Naive B cell (primary cell): ENCODE data around the gene HNRNPAB. TPM values are rescaled to one million over a fixed set of nuclear protein-coding genes. Genes with fewer than 3 reads are reported as not detected.
"Not testable (repeated sequence)": the region's sequence is repeated elsewhere in the genome, so short reads cannot be mapped to it uniquely, and the experiment has no call there.

ENCODE experiments used
- ATAC-seq, 2 donors: fragments of 150-1000 bp; cut with Tn5 transposase; 2 replicates each; pipeline ENCODE4 v1.10.0; 2021; ENCODE audit warnings: low read depth in 2 of 2, mild to moderate bottlenecking in 2 of 2, moderate library complexity in 2 of 2
- DNase-seq: peaks from one replicate; pipeline ENCODE4 v3.0.0; 2022
- H3K27ac Mint-ChIP-seq, 6 donors: one replicate each; pipeline ENCODE4 v1.8.0; 2020 to 2022; ENCODE audit warnings: mild to moderate bottlenecking in 6 of 6, mixed read lengths in 6 of 6, moderate library complexity in 5 of 6, inconsistent platforms in 2 of 6
- H3K27me3 Mint-ChIP-seq, 3 donors: one replicate each; pipeline ENCODE4 v1.8.0; 2021 to 2022; ENCODE audit warnings: mixed read lengths in 3 of 3, mild to moderate bottlenecking in 1 of 3
- H3K36me3 Mint-ChIP-seq, 2 donors: one replicate each; pipeline ENCODE4 v1.8.0; 2020 to 2022; ENCODE audit warnings: mixed read lengths in 2 of 2, inconsistent platforms in 1 of 2, mild to moderate bottlenecking in 1 of 2
- H3K4me1 Mint-ChIP-seq, 3 donors: one replicate each; pipeline ENCODE4 v1.8.0; 2020 to 2022; ENCODE audit warnings: mixed read lengths in 3 of 3, inconsistent platforms in 1 of 3, mild to moderate bottlenecking in 1 of 3, moderate library complexity in 1 of 3
- H3K4me3 Mint-ChIP-seq, 8 donors: one replicate each; pipeline ENCODE4 v1.8.0; 2020 to 2022; ENCODE audit warnings: mild to moderate bottlenecking in 8 of 8, mixed read lengths in 8 of 8, moderate library complexity in 8 of 8, inconsistent platforms in 2 of 8
- H3K9me3 Mint-ChIP-seq, 7 donors: one replicate each; pipeline ENCODE4 v1.8.0; 2020 to 2022; ENCODE audit warnings: mixed read lengths in 7 of 7, mild to moderate bottlenecking in 5 of 7, inconsistent platforms in 2 of 7, moderate library complexity in 1 of 7
- polyA plus RNA-seq, 6 donors: library from polyadenylated mRNA; unstranded; fragments of 300-500 nt; fragmentation: Illumina TruSeq; gene quantifications; one replicate each; pipeline ENCODE4 v1.2.3, GENCODE V29; 2021; ENCODE audit warnings: low read depth in 6 of 6

HNRNPAB gene
- polyA plus RNA-seq, 6 donors from 2014 or later = 33.3 to 65.8 (median 51.7) TPM

- peak overlapping the region in 1 of 6 donors; percentile 30 for H3K27ac Mint-ChIP-seq
- ATAC-seq = no peak
- no peaks in the 10 kb centered on the region for H3K36me3 Mint-ChIP-seq
- peaks cover 0 to 2% (median 0%) of the 10 kb centered on the region in 7 donors for H3K9me3 Mint-ChIP-seq
- H3K4me1 Mint-ChIP-seq = peaks cover 0 to 4% (median 0%) of the 10 kb centered on the region in 3 donors
- no peak overlapping the region for H3K4me3 Mint-ChIP-seq
- H3K27me3 Mint-ChIP-seq = peaks cover 5 to 15% (median 11%) of the 10 kb centered on the region in 3 donors
- DNase-seq = no peak
These were observed 17.9 kb upstream of the HNRNPAB start for GRCh38 chr5:178186427-178186826.

GRCh38 chr5:178187014-178187413, 17.3 kb upstream of the HNRNPAB start, which contains the start of gene GMCL2:
Gene GMCL2, minus strand, starts transcription at chr5:178187371. Its CDS starts 72 bp downstream, at chr5:178187299.
- no peak for ATAC-seq
- Mint-ChIP-seq H3K27me3 (peaks cover 5 to 17% (median 12%) of the 10 kb centered on the region in 3 donors), H3K4me3 (no peak within 1 kb of the TSS), H3K9me3 (peaks cover 0 to 2% (median 0%) of the 10 kb centered on the region in 7 donors), H3K4me1 (peaks cover 0 to 4% (median 0%) of the 10 kb centered on the region in 3 donors), H3K27ac (peak within 1 kb of the TSS in 1 of 6 donors; percentile 30), H3K36me3 (no peaks in the 10 kb centered on the region)
- no peak for DNase-seq

GRCh38 chr5:178189433-178189832, 14.9 kb upstream of the HNRNPAB start:
- Mint-ChIP-seq H3K27ac (no peak overlapping the region), H3K9me3 (peaks cover 0 to 2% (median 0%) of the 10 kb centered on the region in 7 donors), H3K4me3 (no peak overlapping the region), H3K36me3 (no peaks in the 10 kb centered on the region), H3K4me1 (no peaks in the 10 kb centered on the region), H3K27me3 (peaks cover 20 to 37% (median 35%) of the 10 kb centered on the region in 3 donors)
- ATAC-seq (no peak), DNase-seq (no peak)

- Mint-ChIP-seq H3K9me3 (peaks cover 0 to 2% (median 0%) of the 10 kb centered on the region in 7 donors), H3K4me1 (no peaks in the 10 kb centered on the region), H3K27me3 (peaks cover 21 to 44% (median 44%) of the 10 kb centered on the region in 3 donors), H3K36me3 (no peaks in the 10 kb centered on the region), H3K4me3 (no peak overlapping the region), H3K27ac (no peak overlapping the region)
- ATAC-seq (no peak), DNase-seq (no peak)
These were observed 12.7 kb upstream of the HNRNPAB start for GRCh38 chr5:178191661-178192060.

GRCh38 chr5:178192244-178192643, 12.1 kb upstream of the HNRNPAB start:
- no peaks in the 10 kb centered on the region for H3K4me1 Mint-ChIP-seq
- H3K4me3 Mint-ChIP-seq = no peak overlapping the region
- DNase-seq (no peak), ATAC-seq (no peak)
- H3K36me3 Mint-ChIP-seq = no peaks in the 10 kb centered on the region
- H3K27me3 Mint-ChIP-seq = peaks cover 21 to 44% (median 44%) of the 10 kb centered on the region in 3 donors
- peaks cover 0 to 2% (median 0%) of the 10 kb centered on the region in 7 donors for H3K9me3 Mint-ChIP-seq
- H3K27ac Mint-ChIP-seq = peak overlapping the region in 1 of 6 donors; percentile 89

DNA sequence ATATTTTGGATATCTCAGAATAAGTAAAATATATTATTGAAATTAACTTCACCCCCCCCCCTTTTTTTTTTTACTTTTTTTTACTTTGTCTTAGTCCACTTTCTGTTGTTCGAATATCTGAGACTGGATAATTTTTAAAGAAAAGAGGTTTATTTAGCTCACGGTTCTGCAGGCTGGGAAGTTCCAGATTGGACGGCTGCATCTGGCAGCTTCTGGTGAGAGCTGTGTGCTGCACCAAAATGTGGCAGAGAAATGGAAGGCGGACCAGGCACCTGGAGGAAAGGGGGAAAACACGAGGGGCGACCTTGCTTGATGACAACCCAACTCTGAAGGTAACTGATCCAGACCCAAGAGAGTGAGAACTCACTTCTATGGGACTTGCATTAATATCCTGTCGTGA, 11.5 kb upstream of the HNRNPAB start:
- no peak overlapping the region for H3K27ac Mint-ChIP-seq
- H3K36me3 Mint-ChIP-seq = no peaks in the 10 kb centered on the region
- DNase-seq (no peak), ATAC-seq (no peak)
- H3K4me1 Mint-ChIP-seq = no peaks in the 10 kb centered on the region
- no peak overlapping the region for H3K4me3 Mint-ChIP-seq
- peaks cover 0 to 2% (median 0%) of the 10 kb centered on the region in 7 donors for H3K9me3 Mint-ChIP-seq
- peaks cover 21 to 44% (median 44%) of the 10 kb centered on the region in 3 donors for H3K27me3 Mint-ChIP-seq

DNA sequence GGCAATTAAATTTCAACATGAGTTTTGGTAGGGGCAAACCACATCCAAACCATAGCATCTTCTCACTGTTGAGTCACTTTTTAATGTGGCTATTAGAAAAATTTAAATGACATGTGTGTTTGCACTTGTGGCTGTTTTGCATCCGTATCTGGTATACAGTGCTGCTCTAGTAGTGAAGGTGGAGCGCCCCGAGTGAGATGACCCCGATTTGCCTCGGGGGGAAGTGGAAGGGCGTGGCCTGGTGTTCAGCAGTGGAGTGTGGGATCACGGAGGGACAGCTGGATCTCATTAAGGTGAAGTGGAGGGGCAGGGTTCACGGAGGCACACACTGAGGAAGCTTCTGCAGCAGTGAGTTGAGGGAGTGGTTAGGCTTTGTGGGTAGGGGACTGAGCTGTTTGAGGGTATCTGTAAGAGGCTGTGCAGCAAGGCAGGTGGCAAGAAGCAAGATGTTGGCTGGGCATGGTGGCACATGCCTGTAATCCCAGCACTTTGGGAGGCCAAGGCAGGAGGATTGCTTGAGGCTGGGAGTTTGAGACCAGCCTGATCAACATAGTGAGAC, 11.0 kb upstream of the HNRNPAB start:
- H3K36me3 Mint-ChIP-seq = no peaks in the 10 kb centered on the region
- ATAC-seq = no peak
- peaks cover 19 to 42% (median 42%) of the 10 kb centered on the region in 3 donors for H3K27me3 Mint-ChIP-seq
- H3K4me3 Mint-ChIP-seq = no peak overlapping the region
- no peak for DNase-seq
- no peak overlapping the region for H3K27ac Mint-ChIP-seq
- H3K4me1 Mint-ChIP-seq = no peaks in the 10 kb centered on the region
- peaks cover 0 to 2% (median 0%) of the 10 kb centered on the region in 7 donors for H3K9me3 Mint-ChIP-seq

DNA sequence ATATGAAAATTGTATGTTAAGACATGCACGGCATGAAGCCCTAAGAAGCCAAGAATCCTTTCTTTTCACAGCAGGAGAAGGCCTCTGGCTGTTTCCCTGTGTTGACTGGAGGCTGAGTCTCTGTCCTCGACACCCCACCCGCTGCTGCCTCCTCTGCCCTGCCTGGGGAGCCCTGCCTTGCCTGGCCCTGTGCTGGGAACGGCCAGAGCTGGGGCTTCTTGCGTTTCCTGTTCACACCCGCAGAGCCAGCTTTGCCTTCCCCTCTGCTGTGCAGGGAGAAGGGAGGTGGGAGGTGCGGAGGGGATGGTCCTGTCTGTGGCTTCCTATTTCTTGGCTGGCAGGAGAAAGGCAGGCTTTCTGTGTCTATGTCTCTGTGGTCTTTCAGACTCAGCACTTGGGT, 10.3 kb upstream of the HNRNPAB start:
- no peaks in the 10 kb centered on the region for H3K4me1 Mint-ChIP-seq
- peaks cover 0 to 2% (median 0%) of the 10 kb centered on the region in 7 donors for H3K9me3 Mint-ChIP-seq
- no peak overlapping the region for H3K4me3 Mint-ChIP-seq
- DNase-seq = no peak
- no peak for ATAC-seq
- H3K27ac Mint-ChIP-seq = no peak overlapping the region
- H3K27me3 Mint-ChIP-seq = peaks cover 16 to 38% (median 35%) of the 10 kb centered on the region in 3 donors
- no peaks in the 10 kb centered on the region for H3K36me3 Mint-ChIP-seq

GRCh38 chr5:178196281-178196812, 8.0 kb upstream of the HNRNPAB start:
- no peak overlapping the region for H3K27ac Mint-ChIP-seq
- H3K4me3 Mint-ChIP-seq = peak overlapping the region in 1 of 8 donors; percentile 47
- H3K4me1 Mint-ChIP-seq = no peaks in the 10 kb centered on the region
- no peaks in the 10 kb centered on the region for H3K9me3 Mint-ChIP-seq
- H3K27me3 Mint-ChIP-seq = peaks cover 16 to 33% (median 29%) of the 10 kb centered on the region in 3 donors
- DNase-seq (no peak), ATAC-seq (no peak)
- no peaks in the 10 kb centered on the region for H3K36me3 Mint-ChIP-seq

DNA sequence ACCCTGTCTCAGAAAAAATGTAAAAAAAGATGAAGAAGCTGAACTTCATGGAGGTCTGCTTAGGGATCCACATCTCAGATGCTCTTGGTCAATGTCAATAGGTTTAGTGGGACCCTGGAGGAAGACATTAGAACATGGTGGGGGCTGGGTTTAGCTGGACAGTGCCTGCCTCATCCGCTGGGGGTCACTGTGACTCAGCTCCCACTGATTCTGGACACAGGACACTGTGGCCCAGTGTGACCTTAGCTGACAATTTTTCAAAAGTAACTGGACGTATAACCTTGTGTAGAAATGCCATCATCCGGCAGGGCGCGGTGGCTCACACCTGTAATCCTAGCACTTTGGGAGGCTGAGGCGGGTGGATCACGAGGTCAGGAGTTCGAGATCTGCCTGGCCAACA, 7.3 kb upstream of the HNRNPAB start:
- H3K4me3 Mint-ChIP-seq = no peak overlapping the region
- no peaks in the 10 kb centered on the region for H3K36me3 Mint-ChIP-seq
- no peak for ATAC-seq
- H3K27ac Mint-ChIP-seq = no peak overlapping the region
- peaks cover 16 to 33% (median 28%) of the 10 kb centered on the region in 3 donors for H3K27me3 Mint-ChIP-seq
- H3K4me1 Mint-ChIP-seq = no peaks in the 10 kb centered on the region
- no peaks in the 10 kb centered on the region for H3K9me3 Mint-ChIP-seq
- no peak for DNase-seq

GRCh38 chr5:178198151-178198550, 6.2 kb upstream of the HNRNPAB start:
- H3K4me3 Mint-ChIP-seq, H3K9me3 Mint-ChIP-seq, H3K36me3 Mint-ChIP-seq, H3K4me1 Mint-ChIP-seq, H3K27ac Mint-ChIP-seq, ATAC-seq, DNase-seq: not testable (repeated sequence)
- peaks cover 11 to 21% (median 18%) of the 10 kb centered on the region in 3 donors for H3K27me3 Mint-ChIP-seq

- Mint-ChIP-seq H3K27me3 (peaks cover 6 to 16% (median 12%) of the 10 kb centered on the region in 3 donors), H3K36me3 (no peaks in the 10 kb centered on the region), H3K27ac (peak overlapping the region in 1 of 6 donors; percentile 56), H3K4me3 (peak overlapping the region in 1 of 8 donors; percentile 60), H3K4me1 (no peaks in the 10 kb centered on the region), H3K9me3 (no peaks in the 10 kb centered on the region)
- DNase-seq (no peak), ATAC-seq (no peak)
These were observed 5.6 kb upstream of the HNRNPAB start for GRCh38 chr5:178198706-178199105.

DNA sequence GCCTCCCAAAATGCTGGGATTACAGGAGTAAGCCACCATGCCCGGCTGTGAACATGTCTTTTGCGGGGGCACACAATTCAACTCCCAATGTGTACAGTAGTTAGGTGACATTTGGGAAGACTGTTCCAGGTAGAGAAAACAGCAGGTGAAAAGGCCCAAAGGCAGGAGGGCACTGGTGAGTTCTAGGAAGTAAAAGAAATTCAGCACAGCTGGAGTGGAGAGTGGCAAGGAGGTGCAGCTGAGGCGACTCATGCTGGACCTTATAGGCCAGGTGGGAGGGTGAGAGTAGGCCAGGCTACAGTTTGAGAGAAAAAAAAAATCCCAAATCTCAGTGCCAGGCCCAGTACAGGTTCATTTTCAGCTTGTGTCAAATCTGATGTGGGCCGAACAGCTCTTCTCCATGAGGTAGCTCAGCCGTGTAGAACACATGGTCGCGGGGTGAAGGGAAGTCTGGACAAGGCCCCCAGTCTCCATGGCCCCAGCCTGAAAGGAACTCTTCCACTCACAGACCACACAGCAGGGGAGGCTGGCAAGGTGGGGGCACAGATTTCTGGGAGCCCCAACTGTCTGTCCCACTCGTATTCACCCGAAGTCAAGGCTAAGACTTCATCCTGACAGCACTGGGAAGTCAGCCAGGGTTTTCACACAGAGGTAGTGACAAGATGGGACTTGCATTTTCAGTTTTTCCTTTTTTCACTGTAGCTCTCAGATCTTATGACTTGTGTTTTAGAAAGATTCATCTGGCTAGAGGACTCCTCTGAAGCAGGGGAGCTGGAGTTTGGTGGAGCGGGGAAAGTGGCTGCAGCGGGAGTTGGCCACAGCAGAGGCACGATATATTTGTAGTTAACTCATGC, 4.5 kb upstream of the HNRNPAB start:
- Mint-ChIP-seq H3K4me3 (peak overlapping the region in 2 of 8 donors; percentile 56 to 69), H3K9me3 (peaks cover 0 to 3% (median 0%) of the 10 kb centered on the region in 7 donors), H3K27me3 (peaks cover 0 to 11% (median 3%) of the 10 kb centered on the region in 3 donors), H3K27ac (no peak overlapping the region), H3K36me3 (peaks cover 0 to 7% of the 10 kb centered on the region in 2 donors), H3K4me1 (peaks cover 0 to 5% (median 4%) of the 10 kb centered on the region in 3 donors)
- DNase-seq (no peak), ATAC-seq (no peak)
